ENCODE measurements around the gene TNFAIP2. TPM values are rescaled to one million over a fixed set of nuclear protein-coding genes. Genes with fewer than 3 reads are reported as not detected.

TNFAIP2 gene
- 22.5 TPM for polyA plus RNA-seq (2013, experiment 1 of 4)
- 22.1 TPM for polyA plus RNA-seq (2013, experiment 2 of 4)
- 21.7 TPM for polyA plus RNA-seq (2013, experiment 3 of 4)
- 20.7 TPM for polyA plus RNA-seq (2013, experiment 4 of 4)

- Histone ChIP-seq H3K36me3 (ENCODE audit: control insufficient read depth, insufficient read depth, low read length) (no peaks in the 10 kb centered on the region), H3K9me3 (ENCODE audit: control insufficient read depth, low read length) (no peaks in the 10 kb centered on the region), H3K4me1 (ENCODE audit: control insufficient read depth, insufficient read depth, low read length) (peaks cover 22% of the 10 kb centered on the region), H3K4me3 (ENCODE audit: insufficient read depth, low read depth, low read length) (peak within 1 kb of the TSS; percentile 43), H3K27me3 (ENCODE audit: control insufficient read depth, insufficient read depth, low read length, poor library complexity, severe bottlenecking) (peaks cover 39% of the 10 kb centered on the region), H3K27ac (ENCODE audit: insufficient read depth, low read depth, low read length, poor library complexity, severe bottlenecking) (peak within 1 kb of the TSS; percentile 36)
- WGBS, 2 experiments = 1% methylated on average over 74 of the region's 74 CpGs
Observed at GRCh38 chr14:103122947-103123633, at the start of gene TNFAIP2. Gene TNFAIP2 (plus strand): TSS chr14:103123461. CDS start chr14:103126458, 2,997 bp downstream.

- 83 to 86% methylated on average over 21 of the region's 21 CpGs for WGBS, 2 experiments
- Histone ChIP-seq H3K4me1 (ENCODE audit: control insufficient read depth, insufficient read depth, low read length) (peaks cover 17% of the 10 kb centered on the region), H3K27ac (ENCODE audit: insufficient read depth, low read depth, low read length, poor library complexity, severe bottlenecking) (no peak overlapping the region), H3K36me3 (ENCODE audit: control insufficient read depth, insufficient read depth, low read length) (no peaks in the 10 kb centered on the region), H3K4me3 (ENCODE audit: insufficient read depth, low read depth, low read length) (no peak overlapping the region), H3K9me3 (ENCODE audit: control insufficient read depth, low read length) (no peaks in the 10 kb centered on the region), H3K27me3 (ENCODE audit: control insufficient read depth, insufficient read depth, low read length, poor library complexity, severe bottlenecking) (peaks cover 11% of the 10 kb centered on the region)
Observed at GRCh38 chr14:103073876-103074728, 49.2 kb upstream of the TNFAIP2 start.

GRCh38 chr14:103074729-103075367 is 48.4 kb upstream of the TNFAIP2 start:
- Histone ChIP-seq H3K36me3 (ENCODE audit: control insufficient read depth, insufficient read depth, low read length) (no peaks in the 10 kb centered on the region), H3K4me1 (ENCODE audit: control insufficient read depth, insufficient read depth, low read length) (peaks cover 17% of the 10 kb centered on the region), H3K4me3 (ENCODE audit: insufficient read depth, low read depth, low read length) (peak overlapping the region; percentile 27), H3K9me3 (ENCODE audit: control insufficient read depth, low read length) (no peaks in the 10 kb centered on the region), H3K27ac (ENCODE audit: insufficient read depth, low read depth, low read length, poor library complexity, severe bottlenecking) (no peak overlapping the region), H3K27me3 (ENCODE audit: control insufficient read depth, insufficient read depth, low read length, poor library complexity, severe bottlenecking) (peaks cover 11% of the 10 kb centered on the region)
- whole genome bisulfite sequencing, 2 experiments = 51 to 52% methylated on average over 21 of the region's 21 CpGs

- Histone ChIP-seq H3K4me1 (ENCODE audit: control insufficient read depth, insufficient read depth, low read length) (peaks cover 5% of the 10 kb centered on the region), H3K27ac (ENCODE audit: insufficient read depth, low read depth, low read length, poor library complexity, severe bottlenecking) (no peak overlapping the region), H3K9me3 (ENCODE audit: control insufficient read depth, low read length) (no peaks in the 10 kb centered on the region), H3K27me3 (ENCODE audit: control insufficient read depth, insufficient read depth, low read length, poor library complexity, severe bottlenecking) (peaks cover 37% of the 10 kb centered on the region), H3K36me3 (ENCODE audit: control insufficient read depth, insufficient read depth, low read length) (no peaks in the 10 kb centered on the region), H3K4me3 (ENCODE audit: insufficient read depth, low read depth, low read length) (no peak overlapping the region)
- WGBS, 2 experiments = 13 to 14% methylated on average over 9 of the region's 9 CpGs
Observed at GRCh38 chr14:103078420-103078749, 44.9 kb upstream of the TNFAIP2 start.

GRCh38 chr14:103078860-103079587 is 44.2 kb upstream of the TNFAIP2 start:
- Histone ChIP-seq H3K4me1 (ENCODE audit: control insufficient read depth, insufficient read depth, low read length) (peaks cover 5% of the 10 kb centered on the region), H3K27ac (ENCODE audit: insufficient read depth, low read depth, low read length, poor library complexity, severe bottlenecking) (no peak overlapping the region), H3K27me3 (ENCODE audit: control insufficient read depth, insufficient read depth, low read length, poor library complexity, severe bottlenecking) (peaks cover 43% of the 10 kb centered on the region), H3K36me3 (ENCODE audit: control insufficient read depth, insufficient read depth, low read length) (no peaks in the 10 kb centered on the region), H3K4me3 (ENCODE audit: insufficient read depth, low read depth, low read length) (no peak overlapping the region), H3K9me3 (ENCODE audit: control insufficient read depth, low read length) (no peaks in the 10 kb centered on the region)
- WGBS, 2 experiments = 89% methylated on average over 11 of the region's 11 CpGs

- H3K36me3 ChIP-seq (ENCODE audit: control insufficient read depth, insufficient read depth, low read length) = no peaks in the 10 kb centered on the region
- H3K4me1 ChIP-seq (ENCODE audit: control insufficient read depth, insufficient read depth, low read length) = no peaks in the 10 kb centered on the region
- no peak overlapping the region for H3K4me3 ChIP-seq (ENCODE audit: insufficient read depth, low read depth, low read length)
- H3K27ac ChIP-seq (ENCODE audit: insufficient read depth, low read depth, low read length, poor library complexity, severe bottlenecking) = no peak overlapping the region
- 91 to 95% methylated on average over 2 of the region's 2 CpGs for WGBS, 2 experiments
- no peaks in the 10 kb centered on the region for H3K9me3 ChIP-seq (ENCODE audit: control insufficient read depth, low read length)
- H3K27me3 ChIP-seq (ENCODE audit: control insufficient read depth, insufficient read depth, low read length, poor library complexity, severe bottlenecking) = peaks cover 49% of the 10 kb centered on the region
Observed at GRCh38 chr14:103081951-103082350, 41.3 kb upstream of the TNFAIP2 start.

GRCh38 chr14:103084021-103084919 is 39.0 kb upstream of the TNFAIP2 start, which contains the start of gene LBHD2:
Gene LBHD2 (plus strand): TSS chr14:103084210. CDS start chr14:103086013, 1,803 bp downstream.
- Histone ChIP-seq H3K9me3 (ENCODE audit: control insufficient read depth, low read length) (no peaks in the 10 kb centered on the region), H3K4me3 (ENCODE audit: insufficient read depth, low read depth, low read length) (peak within 1 kb of the TSS; percentile 13), H3K27me3 (ENCODE audit: control insufficient read depth, insufficient read depth, low read length, poor library complexity, severe bottlenecking) (peaks cover 49% of the 10 kb centered on the region), H3K36me3 (ENCODE audit: control insufficient read depth, insufficient read depth, low read length) (no peaks in the 10 kb centered on the region), H3K4me1 (ENCODE audit: control insufficient read depth, insufficient read depth, low read length) (no peaks in the 10 kb centered on the region), H3K27ac (ENCODE audit: insufficient read depth, low read depth, low read length, poor library complexity, severe bottlenecking) (no peak within 1 kb of the TSS)
- 26 to 27% methylated on average over 61 of the region's 61 CpGs for WGBS, 2 experiments

GRCh38 chr14:103085106-103086091 is 37.9 kb upstream of the TNFAIP2 start:
- H3K27me3 ChIP-seq (ENCODE audit: control insufficient read depth, insufficient read depth, low read length, poor library complexity, severe bottlenecking) = peaks cover 50% of the 10 kb centered on the region
- H3K36me3 ChIP-seq (ENCODE audit: control insufficient read depth, insufficient read depth, low read length) = no peaks in the 10 kb centered on the region
- no peaks in the 10 kb centered on the region for H3K9me3 ChIP-seq (ENCODE audit: control insufficient read depth, low read length)
- no peaks in the 10 kb centered on the region for H3K4me1 ChIP-seq (ENCODE audit: control insufficient read depth, insufficient read depth, low read length)
- no peak overlapping the region for H3K4me3 ChIP-seq (ENCODE audit: insufficient read depth, low read depth, low read length)
- 82 to 84% methylated on average over 24 of the region's 24 CpGs for WGBS, 2 experiments
- no peak overlapping the region for H3K27ac ChIP-seq (ENCODE audit: insufficient read depth, low read depth, low read length, poor library complexity, severe bottlenecking)

All from ectodermal cell (in vitro differentiated cells).